Measurements from ENCODE around the gene CCDC34.

The CCDC34 gene

DNA sequence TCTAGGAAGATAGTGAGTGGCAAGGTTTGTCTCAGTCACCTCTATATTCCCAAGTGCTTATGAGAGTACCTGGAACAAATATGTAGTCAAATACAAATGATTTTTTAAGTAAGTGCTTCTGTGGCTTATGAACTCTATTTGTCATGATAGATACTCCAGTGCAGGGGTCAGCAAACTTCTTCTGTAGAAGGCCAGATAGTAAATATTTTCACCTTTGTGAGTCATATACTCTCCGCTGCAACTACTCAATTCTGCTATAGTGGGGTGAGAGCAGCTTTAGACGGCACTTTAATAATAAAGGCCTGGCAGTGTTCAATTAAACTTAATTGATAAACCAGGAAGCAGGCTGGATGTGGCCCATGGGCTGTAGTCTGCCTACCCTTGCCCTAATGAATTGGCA is 12.4 kb upstream of the CCDC34 start:
- H3K27ac ChIP-seq (replicated peaks), result no peak overlapping the region
- H3K4me3 ChIP-seq (replicated peaks; ENCODE audit: insufficient read depth, low read length), result no peak overlapping the region
- TF ChIP-seq SPI1 (IDR thresholded peaks at IDR 0.05; ENCODE audit: borderline replicate concordance, low read depth) (no peak), POLR2AphosphoS5 (IDR thresholded peaks at IDR 0.05; ENCODE audit: low read depth) (no peak), GABPA (IDR thresholded peaks at IDR 0.05; ENCODE audit: low read depth) (no peak)
- TF ChIP-seq, protein P1, sequence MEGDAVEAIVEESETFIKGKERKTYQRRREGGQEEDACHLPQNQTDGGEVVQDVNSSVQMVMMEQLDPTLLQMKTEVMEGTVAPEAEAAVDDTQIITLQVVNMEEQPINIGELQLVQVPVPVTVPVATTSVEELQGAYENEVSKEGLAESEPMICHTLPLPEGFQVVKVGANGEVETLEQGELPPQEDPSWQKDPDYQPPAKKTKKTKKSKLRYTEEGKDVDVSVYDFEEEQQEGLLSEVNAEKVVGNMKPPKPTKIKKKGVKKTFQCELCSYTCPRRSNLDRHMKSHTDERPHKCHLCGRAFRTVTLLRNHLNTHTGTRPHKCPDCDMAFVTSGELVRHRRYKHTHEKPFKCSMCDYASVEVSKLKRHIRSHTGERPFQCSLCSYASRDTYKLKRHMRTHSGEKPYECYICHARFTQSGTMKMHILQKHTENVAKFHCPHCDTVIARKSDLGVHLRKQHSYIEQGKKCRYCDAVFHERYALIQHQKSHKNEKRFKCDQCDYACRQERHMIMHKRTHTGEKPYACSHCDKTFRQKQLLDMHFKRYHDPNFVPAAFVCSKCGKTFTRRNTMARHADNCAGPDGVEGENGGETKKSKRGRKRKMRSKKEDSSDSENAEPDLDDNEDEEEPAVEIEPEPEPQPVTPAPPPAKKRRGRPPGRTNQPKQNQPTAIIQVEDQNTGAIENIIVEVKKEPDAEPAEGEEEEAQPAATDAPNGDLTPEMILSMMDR (IDR thresholded peaks at IDR 0.05; ENCODE audit: insufficient read depth, low read length), result no peak
- TF ChIP-seq, protein P2, sequence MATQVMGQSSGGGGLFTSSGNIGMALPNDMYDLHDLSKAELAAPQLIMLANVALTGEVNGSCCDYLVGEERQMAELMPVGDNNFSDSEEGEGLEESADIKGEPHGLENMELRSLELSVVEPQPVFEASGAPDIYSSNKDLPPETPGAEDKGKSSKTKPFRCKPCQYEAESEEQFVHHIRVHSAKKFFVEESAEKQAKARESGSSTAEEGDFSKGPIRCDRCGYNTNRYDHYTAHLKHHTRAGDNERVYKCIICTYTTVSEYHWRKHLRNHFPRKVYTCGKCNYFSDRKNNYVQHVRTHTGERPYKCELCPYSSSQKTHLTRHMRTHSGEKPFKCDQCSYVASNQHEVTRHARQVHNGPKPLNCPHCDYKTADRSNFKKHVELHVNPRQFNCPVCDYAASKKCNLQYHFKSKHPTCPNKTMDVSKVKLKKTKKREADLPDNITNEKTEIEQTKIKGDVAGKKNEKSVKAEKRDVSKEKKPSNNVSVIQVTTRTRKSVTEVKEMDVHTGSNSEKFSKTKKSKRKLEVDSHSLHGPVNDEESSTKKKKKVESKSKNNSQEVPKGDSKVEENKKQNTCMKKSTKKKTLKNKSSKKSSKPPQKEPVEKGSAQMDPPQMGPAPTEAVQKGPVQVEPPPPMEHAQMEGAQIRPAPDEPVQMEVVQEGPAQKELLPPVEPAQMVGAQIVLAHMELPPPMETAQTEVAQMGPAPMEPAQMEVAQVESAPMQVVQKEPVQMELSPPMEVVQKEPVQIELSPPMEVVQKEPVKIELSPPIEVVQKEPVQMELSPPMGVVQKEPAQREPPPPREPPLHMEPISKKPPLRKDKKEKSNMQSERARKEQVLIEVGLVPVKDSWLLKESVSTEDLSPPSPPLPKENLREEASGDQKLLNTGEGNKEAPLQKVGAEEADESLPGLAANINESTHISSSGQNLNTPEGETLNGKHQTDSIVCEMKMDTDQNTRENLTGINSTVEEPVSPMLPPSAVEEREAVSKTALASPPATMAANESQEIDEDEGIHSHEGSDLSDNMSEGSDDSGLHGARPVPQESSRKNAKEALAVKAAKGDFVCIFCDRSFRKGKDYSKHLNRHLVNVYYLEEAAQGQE (IDR thresholded peaks at IDR 0.05; ENCODE audit: insufficient replicate concordance, low read depth), result no peak
- no peaks in the 10 kb centered on the region for H3K27me3 ChIP-seq (ENCODE audit: insufficient read depth, poor library complexity, severe bottlenecking)
- DNase-seq (ENCODE audit: low read depth in 1 of 2, low spot score in 1 of 2), result no peak

DNA sequence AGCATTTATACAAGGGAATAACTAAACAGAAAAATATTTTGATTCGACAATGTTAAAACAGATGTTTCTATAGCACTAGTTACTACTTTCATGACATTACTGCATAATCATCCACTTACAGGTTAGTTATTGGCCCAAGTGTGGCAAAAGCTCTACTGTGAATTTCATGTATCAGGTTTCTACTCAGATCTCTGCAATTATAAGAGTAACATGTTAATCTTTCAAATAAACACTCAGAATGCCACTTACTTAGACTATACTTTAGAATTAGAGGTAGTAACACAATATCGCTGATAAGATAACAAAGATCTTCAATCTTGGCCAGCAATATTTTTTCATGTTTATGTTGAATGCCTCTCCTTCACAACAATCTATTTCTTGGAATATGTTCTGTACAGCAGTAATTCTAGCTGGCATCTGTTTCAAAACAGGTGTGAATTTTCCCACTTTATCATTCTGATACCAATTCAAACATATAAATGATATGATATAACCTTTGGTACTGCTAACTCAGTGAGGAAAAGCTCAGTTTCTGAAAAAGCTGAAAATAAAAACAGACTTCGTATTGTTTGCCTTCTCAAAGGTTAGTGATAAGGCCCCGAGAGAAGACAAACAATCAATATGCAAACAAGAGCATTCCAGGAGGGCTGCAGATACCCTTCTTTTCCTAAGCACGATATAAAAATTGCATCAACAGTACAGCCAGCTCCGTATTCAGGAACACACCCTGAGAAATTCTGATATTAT is 11.0 kb upstream of the CCDC34 start:
- H3K27me3 ChIP-seq (ENCODE audit: insufficient read depth, poor library complexity, severe bottlenecking), result no peaks in the 10 kb centered on the region
- H3K4me3 ChIP-seq (replicated peaks; ENCODE audit: insufficient read depth, low read length), result no peak overlapping the region
- H3K27ac ChIP-seq (replicated peaks), result no peak overlapping the region
- no peak for DNase-seq (ENCODE audit: low read depth in 1 of 2, low spot score in 1 of 2)
- no peak for TF ChIP-seq SPI1 (IDR thresholded peaks at IDR 0.05; ENCODE audit: borderline replicate concordance, low read depth)
- TF ChIP-seq, protein P1 (IDR thresholded peaks at IDR 0.05; ENCODE audit: insufficient read depth, low read length), result no peak
- no peak for TF ChIP-seq POLR2AphosphoS5 (IDR thresholded peaks at IDR 0.05; ENCODE audit: low read depth)
- TF ChIP-seq, protein P2 (IDR thresholded peaks at IDR 0.05; ENCODE audit: insufficient replicate concordance, low read depth), result no peak
- no peak for TF ChIP-seq GABPA (IDR thresholded peaks at IDR 0.05; ENCODE audit: low read depth)

DNA sequence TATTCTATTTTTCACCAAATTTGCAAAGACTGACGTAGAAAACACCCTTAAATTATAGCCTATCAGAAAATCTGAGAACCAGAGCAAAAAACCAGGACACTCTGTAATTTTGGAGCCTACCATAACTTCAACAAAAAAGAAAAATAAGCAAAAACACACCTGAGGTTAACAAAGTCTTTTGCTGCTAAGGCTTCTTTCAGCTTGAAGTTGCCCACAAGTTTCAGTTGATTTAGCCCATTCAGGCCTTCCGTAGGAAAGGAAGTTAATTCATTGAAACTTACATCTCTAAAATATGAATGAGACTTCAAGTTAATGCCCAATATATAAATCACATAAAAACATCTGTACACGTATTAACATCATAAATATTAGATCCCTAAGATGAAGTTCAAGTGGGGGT is 10.4 kb upstream of the CCDC34 start:
- H3K27ac ChIP-seq (replicated peaks), result no peak overlapping the region
- TF ChIP-seq GABPA (IDR thresholded peaks at IDR 0.05; ENCODE audit: low read depth), result no peak
- no peak overlapping the region for H3K4me3 ChIP-seq (replicated peaks; ENCODE audit: insufficient read depth, low read length)
- H3K27me3 ChIP-seq (ENCODE audit: insufficient read depth, poor library complexity, severe bottlenecking), result no peaks in the 10 kb centered on the region
- no peak for DNase-seq (ENCODE audit: low read depth in 1 of 2, low spot score in 1 of 2)

DNA sequence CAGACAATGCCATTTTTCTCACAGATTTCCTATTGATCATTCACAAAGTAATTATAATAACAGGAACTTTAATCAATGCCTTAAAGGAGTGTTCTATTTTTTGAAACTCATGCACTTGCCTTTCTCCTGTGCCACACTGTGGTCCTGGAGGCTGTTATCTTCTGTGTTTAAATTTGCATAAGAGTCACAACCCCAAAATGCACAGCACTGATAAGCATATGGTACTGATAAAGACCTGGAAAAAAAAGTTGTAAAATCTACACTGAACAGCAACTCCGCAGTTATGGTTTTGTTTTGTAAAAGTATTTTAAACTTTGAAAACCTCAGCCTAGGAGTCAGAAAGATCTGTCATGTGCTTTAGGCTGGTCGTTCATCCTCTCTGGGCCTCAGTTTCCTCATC is 9.1 kb upstream of the CCDC34 start:
- TF ChIP-seq SPI1 (IDR thresholded peaks at IDR 0.05; ENCODE audit: borderline replicate concordance, low read depth) (no peak), POLR2AphosphoS5 (IDR thresholded peaks at IDR 0.05; ENCODE audit: low read depth) (no peak), GABPA (IDR thresholded peaks at IDR 0.05; ENCODE audit: low read depth) (no peak)
- TF ChIP-seq, protein P2 (IDR thresholded peaks at IDR 0.05; ENCODE audit: insufficient replicate concordance, low read depth), result no peak
- TF ChIP-seq, protein P1 (IDR thresholded peaks at IDR 0.05; ENCODE audit: insufficient read depth, low read length), result no peak
- no peak overlapping the region for H3K27ac ChIP-seq (replicated peaks)
- H3K27me3 ChIP-seq (ENCODE audit: insufficient read depth, poor library complexity, severe bottlenecking), result no peaks in the 10 kb centered on the region
- DNase-seq (ENCODE audit: low read depth in 1 of 2, low spot score in 1 of 2), result no peak
- H3K4me3 ChIP-seq (replicated peaks; ENCODE audit: insufficient read depth, low read length), result no peak overlapping the region

Measured in HL-60 (cell line).